Muscle of arm (tissue), 14 donors: Measurements from ENCODE around the gene EIF3D. TPM values are rescaled to one million over a fixed set of nuclear protein-coding genes. Genes with fewer than 3 reads are reported as not detected.

Experiments used
- DNase-seq: peaks from one replicate; pipeline ENCODE4 v3.0.0-alpha.2; 2013
- long read RNA-seq, 11 donors: transcript quantifications; one replicate each; lab custom pipeline, GENCODE V29; 2026
- polyA plus RNA-seq, 12 donors: library from polyadenylated mRNA; unstranded; fragments of 120-200 nt; gene quantifications; one replicate each; pipeline ENCODE4 v1.2.1, GENCODE V29; 2013; ENCODE audit not compliant: insufficient read length in 12 of 12

The EIF3D gene
- 100 to 1,000 TPM in 11 of 12 donors, not detected in 1; 142 to 190 (median 183) TPM for polyA plus RNA-seq
- long read RNA-seq, donor 1, transcript EIF3D-201 (15 exons, 2,155 nt) = major isoform, 36 of 121 reads
- long read RNA-seq, donor 1, transcript EIF3D-209 (3 exons, 887 nt) = minor isoform, 14 of 121 reads
- long read RNA-seq, donor 1, partial matches to known transcripts = 65 of 121 reads
- long read RNA-seq, donor 1, other reads (novel, unspliced or antisense) = 5 of 121 reads
- long read RNA-seq, donor 2, transcript EIF3D-209 (3 exons, 887 nt) = minor isoform, 6 of 93 reads
- long read RNA-seq, donor 2, transcript EIF3D-201 (15 exons, 2,155 nt) = major isoform, 56 of 93 reads
- long read RNA-seq, donor 2, partial matches to known transcripts = 20 of 93 reads
- long read RNA-seq, donor 2, other reads (novel, unspliced or antisense) = 11 of 93 reads
- long read RNA-seq, donor 3, transcript EIF3D-201 (15 exons, 2,155 nt) = major isoform, 19 of 41 reads
- long read RNA-seq, donor 3, transcript EIF3D-209 (3 exons, 887 nt) = minor isoform, 8 of 41 reads
- long read RNA-seq, donor 3, partial matches to known transcripts = 7 of 41 reads
- long read RNA-seq, donor 3, other reads (novel, unspliced or antisense) = 6 of 41 reads
- long read RNA-seq, donor 4, transcript EIF3D-201 (15 exons, 2,155 nt) = major isoform, 12 of 32 reads
- long read RNA-seq, donor 4, transcript EIF3D-209 (3 exons, 887 nt) = minor isoform, 6 of 32 reads
- long read RNA-seq, donor 4, partial matches to known transcripts = 14 of 32 reads
- long read RNA-seq, donor 4, other reads (novel, unspliced or antisense) = 0 of 32 reads
- long read RNA-seq, donor 5, transcript EIF3D-201 (15 exons, 2,155 nt) = major isoform, 47 of 85 reads
- long read RNA-seq, donor 5, transcript EIF3D-209 (3 exons, 887 nt) = minor isoform, 6 of 85 reads
- long read RNA-seq, donor 5, partial matches to known transcripts = 17 of 85 reads
- long read RNA-seq, donor 5, other reads (novel, unspliced or antisense) = 14 of 85 reads
- long read RNA-seq, donor 6, transcript EIF3D-201 (15 exons, 2,155 nt) = major isoform, 22 of 44 reads
- long read RNA-seq, donor 6, transcript EIF3D-209 (3 exons, 887 nt) = minor isoform, 14 of 44 reads
- long read RNA-seq, donor 6, partial matches to known transcripts = 7 of 44 reads
- long read RNA-seq, donor 6, other reads (novel, unspliced or antisense) = 0 of 44 reads
- long read RNA-seq, donor 7, transcript EIF3D-201 (15 exons, 2,155 nt) = major isoform, 9 of 16 reads
- long read RNA-seq, donor 7, transcript EIF3D-209 (3 exons, 887 nt) = minor isoform, 7 of 16 reads
- long read RNA-seq, donor 7, partial matches to known transcripts = 0 of 16 reads
- long read RNA-seq, donor 7, other reads (novel, unspliced or antisense) = 0 of 16 reads
- long read RNA-seq, donor 8, transcript EIF3D-201 (15 exons, 2,155 nt) = major isoform, 40 of 86 reads
- long read RNA-seq, donor 8, transcript EIF3D-209 (3 exons, 887 nt) = minor isoform, 18 of 86 reads
- long read RNA-seq, donor 8, partial matches to known transcripts = 19 of 86 reads
- long read RNA-seq, donor 8, other reads (novel, unspliced or antisense) = 8 of 86 reads
- long read RNA-seq, donor 9, transcript EIF3D-209 (3 exons, 887 nt) = minor isoform, 13 of 63 reads
- long read RNA-seq, donor 9, transcript EIF3D-201 (15 exons, 2,155 nt) = major isoform, 17 of 63 reads
- long read RNA-seq, donor 9, partial matches to known transcripts = 26 of 63 reads
- long read RNA-seq, donor 9, other reads (novel, unspliced or antisense) = 7 of 63 reads
- long read RNA-seq, donor 10, transcript EIF3D-201 (15 exons, 2,155 nt) = major isoform, 23 of 60 reads
- long read RNA-seq, donor 10, partial matches to known transcripts = 24 of 60 reads
- long read RNA-seq, donor 10, other reads (novel, unspliced or antisense) = 8 of 60 reads
- long read RNA-seq, donor 11, transcript EIF3D-209 (3 exons, 887 nt) = minor isoform, 12 of 106 reads
- long read RNA-seq, donor 11, transcript EIF3D-201 (15 exons, 2,155 nt) = major isoform, 51 of 106 reads
- long read RNA-seq, donor 11, partial matches to known transcripts = 26 of 106 reads
- long read RNA-seq, donor 11, other reads (novel, unspliced or antisense) = 15 of 106 reads

- peak; percentile 98 for DNase-seq
Observed at GRCh38 chr22:36528795-36529751, at the start of gene EIF3D. EIF3D (minus strand) TSS chr22:36529166; CDS start chr22:36526121, 3,045 bp downstream.

DNA sequence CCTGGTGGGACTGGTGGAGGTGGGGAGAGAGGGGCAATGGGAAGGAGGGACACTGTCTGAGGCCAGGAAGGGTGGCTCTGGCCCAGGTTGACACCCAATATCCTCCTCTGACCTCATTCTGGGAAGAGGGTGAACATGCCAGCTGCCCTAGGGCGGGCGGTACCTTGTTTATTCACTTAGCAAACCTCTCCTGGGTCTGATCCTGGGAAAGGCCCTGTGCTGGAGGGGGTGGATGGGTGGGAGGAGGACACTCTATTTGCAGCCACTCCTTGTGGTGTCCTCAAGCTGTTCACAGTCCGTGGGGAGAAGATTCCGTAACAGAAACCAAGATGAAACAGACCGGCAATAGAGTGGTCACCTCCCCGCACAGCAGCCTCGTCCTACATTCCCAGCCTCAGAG, 49.7 kb upstream of the EIF3D start:
- DNase-seq = no peak

DNA sequence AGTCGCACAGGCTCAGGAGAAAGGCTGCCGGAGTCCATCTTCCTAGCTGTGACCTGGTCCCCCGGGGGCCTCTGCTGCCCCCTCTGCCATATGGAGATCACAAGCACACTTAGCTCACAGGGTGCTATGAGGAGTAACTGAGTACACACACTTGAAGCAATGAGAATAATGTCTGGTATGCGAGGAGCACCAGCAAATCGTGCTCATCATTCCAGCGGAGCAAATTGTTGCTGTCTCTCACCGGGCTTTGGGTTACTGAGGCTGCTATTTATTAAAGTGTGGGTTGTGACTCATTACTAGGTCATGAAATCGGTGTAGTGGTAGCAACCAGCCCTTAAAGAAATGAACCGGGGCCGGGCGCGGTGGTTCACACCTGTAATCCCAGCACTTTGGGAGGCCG, 48.1 kb upstream of the EIF3D start:
- DNase-seq = no peak

- no peak for DNase-seq
Observed at GRCh38 chr22:36574728-36575127, 45.8 kb upstream of the EIF3D start.

DNA sequence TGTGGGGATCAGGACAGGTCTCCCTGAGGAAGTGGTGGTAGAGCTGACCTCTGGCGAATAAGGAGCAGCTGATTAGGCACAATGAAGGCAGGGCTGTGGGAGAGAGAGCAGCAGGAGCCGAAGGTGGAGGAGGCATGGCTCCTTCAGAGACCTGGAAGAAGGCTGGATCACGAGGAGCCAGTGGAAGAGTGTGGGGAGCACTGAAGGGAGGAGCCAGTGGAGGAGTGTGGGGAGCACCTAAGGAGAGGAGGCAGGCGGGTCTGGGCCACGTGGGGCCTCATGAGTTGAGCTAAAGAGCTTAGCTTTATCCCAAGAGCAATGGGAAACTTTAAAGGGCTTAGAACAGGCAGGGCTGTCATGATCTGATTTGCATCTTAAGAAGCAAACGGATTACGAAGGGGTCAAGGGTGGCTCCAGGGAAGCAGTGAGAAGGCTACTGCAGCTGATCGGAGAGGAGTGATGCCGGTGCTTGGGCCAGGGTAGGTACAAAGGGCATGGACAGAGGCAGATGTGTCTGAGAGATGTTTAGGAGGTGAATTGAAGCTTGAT, 44.9 kb upstream of the EIF3D start:
- no peak for DNase-seq

DNA sequence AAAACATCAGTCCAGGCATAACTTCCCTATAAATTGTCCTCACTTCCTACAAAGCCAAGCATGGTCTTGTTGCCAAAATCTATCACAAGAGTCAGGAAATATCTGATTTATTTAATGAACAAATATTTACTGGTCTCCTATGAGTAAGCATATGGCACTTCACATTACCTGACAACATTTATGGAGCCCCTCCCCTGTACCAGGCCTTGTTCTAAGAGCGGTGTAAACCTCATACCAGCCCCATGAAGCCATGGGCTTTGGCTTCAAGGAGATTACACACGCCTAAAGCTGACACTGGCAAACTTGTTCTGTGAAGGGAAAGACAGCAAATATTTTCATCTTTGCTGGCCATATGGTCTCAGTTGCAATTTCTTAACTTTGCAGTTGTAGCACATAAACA, 43.0 kb upstream of the EIF3D start:
- no peak for DNase-seq

- DNase-seq = no peak
Observed at GRCh38 chr22:36569999-36570398, 41.0 kb upstream of the EIF3D start.

DNA sequence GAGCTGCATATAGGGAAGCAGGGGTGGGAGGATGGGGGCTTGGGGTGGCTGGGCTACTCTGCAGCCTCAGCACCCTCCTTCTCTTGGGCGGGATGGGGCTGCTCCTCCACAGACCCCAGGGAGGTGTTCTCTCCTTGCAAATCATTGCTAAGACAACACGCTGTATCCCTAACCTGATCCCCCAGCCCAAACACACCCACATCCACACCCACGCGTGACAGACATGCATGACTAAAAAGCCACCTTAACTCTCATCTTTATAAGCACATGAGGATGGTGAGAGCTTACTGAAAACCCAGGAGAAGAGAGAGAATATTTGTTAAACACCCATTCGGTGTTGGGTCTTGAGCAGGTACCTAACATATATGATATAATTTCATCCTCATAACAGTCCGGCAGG, 39.9 kb upstream of the EIF3D start:
- DNase-seq = no peak

DNA sequence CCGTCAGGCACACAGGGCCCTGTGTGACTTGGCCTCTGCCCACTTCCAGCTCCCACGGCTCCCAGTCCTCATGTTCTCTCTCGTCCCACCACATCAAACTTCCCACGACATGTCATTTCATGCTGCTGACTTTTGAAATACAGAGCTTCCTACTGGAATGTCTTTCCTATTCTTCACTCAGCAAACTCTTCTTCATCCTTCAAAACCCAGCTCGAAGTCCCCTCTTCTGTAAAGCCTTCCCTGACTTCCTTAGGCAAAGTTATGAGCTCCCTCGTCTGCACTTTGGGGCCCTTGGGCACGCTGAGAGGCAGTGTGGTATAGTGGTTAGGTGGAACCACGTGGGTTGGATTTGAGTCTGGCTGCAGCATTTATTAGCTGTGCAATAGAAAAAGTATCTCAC, 37.8 kb upstream of the EIF3D start:
- no peak for DNase-seq

GRCh38 chr22:36565686-36566085, 36.7 kb upstream of the EIF3D start:
- DNase-seq = no peak

- DNase-seq = no peak
Observed at GRCh38 chr22:36565159-36565507, 36.2 kb upstream of the EIF3D start.

GRCh38 chr22:36564422-36565158, 35.6 kb upstream of the EIF3D start:
- DNase-seq = no peak

GRCh38 chr22:36563898-36564297, 34.9 kb upstream of the EIF3D start:
- DNase-seq = no peak

- DNase-seq = no peak
Observed at GRCh38 chr22:36563444-36563843, 34.5 kb upstream of the EIF3D start.

DNA sequence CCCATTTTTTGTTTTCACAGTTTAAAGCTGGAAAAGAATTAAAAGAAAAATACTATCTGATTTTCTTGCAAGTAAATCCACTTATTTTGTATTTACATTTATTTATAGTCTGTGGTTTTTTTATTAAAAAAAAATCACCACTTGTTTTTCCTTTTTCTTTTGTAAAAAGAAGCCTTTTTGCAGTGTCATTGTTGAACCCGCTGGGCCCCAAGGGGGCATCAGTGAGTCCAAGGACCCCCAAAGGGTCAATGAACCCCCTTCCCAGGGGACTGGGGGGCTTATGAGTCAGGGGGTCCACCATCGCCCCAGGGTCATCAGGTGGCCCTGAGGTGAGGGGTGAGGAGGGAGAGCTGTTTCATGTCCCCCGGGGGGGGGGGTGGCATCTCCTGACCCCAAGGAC, 34.0 kb upstream of the EIF3D start:
- no peak for DNase-seq

GRCh38 chr22:36562261-36562835, 33.4 kb upstream of the EIF3D start:
- DNase-seq = no peak

DNA sequence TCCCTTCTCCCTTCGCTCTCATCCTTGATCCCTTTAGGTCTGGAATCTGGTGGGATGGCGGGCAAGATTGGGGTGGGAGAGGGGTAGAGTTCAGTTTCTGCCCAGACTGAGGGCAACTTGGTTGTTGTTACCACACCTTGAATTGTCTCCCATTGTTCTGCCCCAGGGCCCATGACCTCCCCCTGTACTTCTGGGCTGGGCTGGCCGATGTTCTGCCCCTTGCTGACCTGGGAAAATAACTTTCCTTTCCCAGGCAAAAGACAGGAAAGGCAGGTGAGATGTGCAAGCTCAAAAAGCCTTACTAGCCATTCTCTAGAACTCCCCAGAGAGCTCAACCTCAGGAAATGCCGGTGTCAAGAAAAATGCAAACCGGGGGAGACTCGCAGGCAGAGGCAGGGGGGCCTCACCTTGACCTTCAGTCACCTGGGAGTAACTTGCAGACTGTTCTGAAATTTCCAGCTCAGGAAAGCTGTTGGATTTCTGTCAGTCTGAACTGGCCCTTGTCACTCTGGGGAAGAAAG, 32.4 kb upstream of the EIF3D start:
- DNase-seq = no peak
